Central memory CD4-positive, alpha-beta T cell (primary cell): ENCODE data around the gene HPS3.
"Not testable (repeated sequence)": the region's sequence is repeated elsewhere in the genome, so short reads cannot be mapped to it uniquely, and the experiment has no call there.

ENCODE experiments used
- DNase-seq: peaks from one replicate; pipeline ENCODE4 v3.0.0; 2022
- total RNA-seq, 3 experiments: gene quantifications; one replicate each; lab custom pipeline; 2026; lab: John Stamatoyannopoulos, UW

The HPS3 gene
- 20.9 to 61.5 (median 31.8) reads per million in 3 experiments for total RNA-seq

GRCh38 chr3:149129326-149130205 lies at the start of gene HPS3:
TSS of gene HPS3 (plus strand) at chr3:149129638. CDS start at chr3:149129724, 86 bp downstream.
- peak; percentile 76 for DNase-seq

GRCh38 chr3:149080011-149080698 lies 49.3 kb upstream of the HPS3 start:
- no peak for DNase-seq

GRCh38 chr3:149080699-149081091 lies 48.7 kb upstream of the HPS3 start:
- DNase-seq: no peak

- DNase-seq: no peak
Observed at GRCh38 chr3:149081772-149082171, 47.7 kb upstream of the HPS3 start.

- DNase-seq: no peak
Observed at GRCh38 chr3:149085828-149086231, 43.6 kb upstream of the HPS3 start.

GRCh38 chr3:149086232-149086988 lies 43.0 kb upstream of the HPS3 start, which contains the start of gene HLTF:
TSS of gene HLTF (minus strand) at chr3:149086533. CDS start at chr3:149086336, 197 bp downstream.
- DNase-seq: peak; percentile 89

GRCh38 chr3:149087208-149087607 lies 42.2 kb upstream of the HPS3 start:
- no peak for DNase-seq

GRCh38 chr3:149089395-149089794 lies 40.0 kb upstream of the HPS3 start:
- DNase-seq: no peak

- DNase-seq: no peak
Observed at GRCh38 chr3:149090461-149090860, 39.0 kb upstream of the HPS3 start.

GRCh38 chr3:149090907-149091306 lies 38.5 kb upstream of the HPS3 start:
- no peak for DNase-seq

- no peak for DNase-seq
Observed at GRCh38 chr3:149091983-149092382, 37.5 kb upstream of the HPS3 start.

GRCh38 chr3:149095487-149095886 lies 34.0 kb upstream of the HPS3 start:
- DNase-seq: no peak

- not testable (repeated sequence) for DNase-seq
Observed at GRCh38 chr3:149097987-149098386, 31.5 kb upstream of the HPS3 start.

- DNase-seq: no peak
Observed at GRCh38 chr3:149101154-149101553, 28.3 kb upstream of the HPS3 start.

GRCh38 chr3:149101641-149102040 lies 27.8 kb upstream of the HPS3 start:
- no peak for DNase-seq

GRCh38 chr3:149104484-149104883 lies 25.0 kb upstream of the HPS3 start:
- DNase-seq: no peak

- no peak for DNase-seq
Observed at GRCh38 chr3:149114458-149114857, 15.0 kb upstream of the HPS3 start.

- DNase-seq: no peak
Observed at GRCh38 chr3:149115114-149115513, 14.3 kb upstream of the HPS3 start.

GRCh38 chr3:149118724-149119123 lies 10.7 kb upstream of the HPS3 start:
- no peak for DNase-seq

- DNase-seq: no peak
Observed at GRCh38 chr3:149119466-149119865, 10.0 kb upstream of the HPS3 start.

- peak; percentile 30 for DNase-seq
Observed at GRCh38 chr3:149120051-149120972, 9.1 kb upstream of the HPS3 start.
